HG03558 (cell line): ENCODE results near the gene ITPRIP.
A peak's percentile ranks its signal among the peaks of the same experiment; 100 is the strongest.

Source experiments
- ATAC-seq: cut with Tn5 transposase; IDR thresholded peaks from one replicate; pipeline ENCODE4 v1.9.1; 2021; ENCODE audit warnings: moderate number of reproducible peaks; ENCODE audit not compliant: unreplicated experiment; ENCODE audit errors: extremely low read depth

Gene ITPRIP

GRCh38 chr10:104342941-104343411 lies 4.7 kb upstream of the ITPRIP start:
- ATAC-seq: no peak

- ATAC-seq: no peak
Observed at GRCh38 chr10:104340641-104341040, 2.4 kb upstream of the ITPRIP start.

- ATAC-seq: no peak
Observed at GRCh38 chr10:104340111-104340526, 1.9 kb upstream of the ITPRIP start.

GRCh38 chr10:104339469-104340110 lies 1.3 kb upstream of the ITPRIP start:
- no peak for ATAC-seq

- ATAC-seq: peak; percentile 23
Observed at GRCh38 chr10:104337521-104337984, 712 bp downstream of the ITPRIP start.

GRCh38 chr10:104336821-104337467 lies 1.3 kb downstream of the ITPRIP start:
- ATAC-seq: no peak

- no peak for ATAC-seq
Observed at GRCh38 chr10:104334965-104335650, 3.2 kb downstream of the ITPRIP start.

- no peak for ATAC-seq
Observed at GRCh38 chr10:104334561-104334960, 3.7 kb downstream of the ITPRIP start.

GRCh38 chr10:104333728-104334373 lies 4.4 kb downstream of the ITPRIP start:
- ATAC-seq: no peak

GRCh38 chr10:104333032-104333727 lies 5.1 kb downstream of the ITPRIP start:
- no peak for ATAC-seq

- ATAC-seq: no peak
Observed at GRCh38 chr10:104332243-104333031, 5.8 kb downstream of the ITPRIP start.

- ATAC-seq: no peak
Observed at GRCh38 chr10:104331208-104331838, 6.9 kb downstream of the ITPRIP start.

GRCh38 chr10:104330168-104331110 lies 7.8 kb downstream of the ITPRIP start:
- ATAC-seq: no peak

- no peak for ATAC-seq
Observed at GRCh38 chr10:104329735-104330134, 8.5 kb downstream of the ITPRIP start.

- peak; percentile 30 for ATAC-seq
Observed at GRCh38 chr10:104328896-104329710, 9.2 kb downstream of the ITPRIP start.

GRCh38 chr10:104328646-104328895 lies 9.7 kb downstream of the ITPRIP start:
- ATAC-seq: no peak
